Esophagus muscularis mucosa (tissue), 4 donors: Measurements from ENCODE around the gene NHLRC2.

Experiments
- CTCF ChIP-seq, 3 experiments: fragments of 200-600 bp in 2 of 3; fragments of 450-650 bp in 1 of 3; sonication (generic) in 2 of 3; IDR thresholded peaks; one replicate each; pipeline ENCODE4 v1.5.1; 2017 to 2019; ENCODE audit warnings: antibody characterized with exemption in 3 of 3, mild to moderate bottlenecking in 2 of 3, moderate library complexity in 1 of 3
- EP300 ChIP-seq: sonication (generic); formaldehyde crosslinking; IDR thresholded peaks from one replicate; pipeline ENCODE4 v1.6.1; 2017; ENCODE audit warnings: antibody characterized with exemption
- POLR2AphosphoS5 ChIP-seq, 2 donors: sonication (generic); formaldehyde crosslinking; IDR thresholded peaks; one replicate each; pipeline ENCODE4 v1.6.1; 2017; ENCODE audit warnings: antibody characterized with exemption in 2 of 2

GRCh38 chr10:113915540-113915939 lies 61.1 kb downstream of the NHLRC2 start:
- TF ChIP-seq CTCF (IDR thresholded peaks at IDR 0.05) (no peak), EP300 (no peak), POLR2AphosphoS5 (IDR thresholded peaks at IDR 0.05) (no peak)
